LNCaP clone FGC (cell line): ENCODE data around the gene CDC25C.

ENCODE experiments used
- DNase-seq: peaks from one replicate; pipeline ENCODE4 v3.0.0-alpha.2; 2011; ENCODE audit warnings: low read depth
- H3K4me3 ChIP-seq: 2 replicates; pipeline ENCODE4 v1.5.1; 2011; ENCODE audit warnings: mild to moderate bottlenecking, low read depth, low read length, control low read depth
- TF ChIP-seq, protein P1 (sequence below): IDR thresholded peaks from 2 replicates; pipeline ENCODE4 v1.5.1; 2012; ENCODE audit warnings: mild to moderate bottlenecking; ENCODE audit not compliant: control insufficient read depth, insufficient read depth; ENCODE audit errors: extremely low read depth

CDC25C gene

DNA sequence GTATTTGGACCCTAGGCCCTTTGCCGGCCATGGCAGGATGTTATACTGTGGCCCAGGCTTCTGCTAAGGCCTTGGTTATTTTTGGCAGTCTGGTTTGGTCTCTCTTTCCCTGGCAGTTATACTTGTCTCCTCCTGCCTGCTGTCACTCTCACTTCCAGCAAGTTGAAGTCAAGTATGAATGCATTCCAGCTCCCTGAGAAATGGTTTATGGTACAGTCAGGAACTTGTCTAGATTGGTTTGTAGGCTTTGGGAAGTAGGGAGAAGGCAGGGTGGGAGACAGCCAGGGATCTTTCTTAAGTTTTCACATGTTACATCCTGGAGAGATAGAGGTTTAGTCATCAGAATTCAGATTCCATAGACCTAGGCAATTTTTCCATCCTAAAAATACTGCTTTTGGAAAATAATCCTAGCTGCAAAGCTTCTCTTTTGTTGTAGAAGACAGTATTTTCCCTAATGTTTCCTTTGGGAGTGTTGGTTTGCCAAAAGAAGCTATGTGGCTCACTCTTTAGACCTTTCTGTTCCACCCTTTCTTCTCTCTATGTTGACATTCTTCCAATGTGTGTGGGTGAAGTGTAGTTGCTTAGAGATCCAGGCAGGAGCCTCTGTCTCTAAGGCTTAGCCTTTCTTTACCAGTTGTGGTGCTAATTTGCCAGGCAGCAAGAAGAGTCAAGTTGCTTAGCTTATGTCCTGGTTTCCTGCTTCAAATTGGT is 18.4 kb upstream of the CDC25C start:
- DNase-seq: no peak
- TF ChIP-seq, protein P1, sequence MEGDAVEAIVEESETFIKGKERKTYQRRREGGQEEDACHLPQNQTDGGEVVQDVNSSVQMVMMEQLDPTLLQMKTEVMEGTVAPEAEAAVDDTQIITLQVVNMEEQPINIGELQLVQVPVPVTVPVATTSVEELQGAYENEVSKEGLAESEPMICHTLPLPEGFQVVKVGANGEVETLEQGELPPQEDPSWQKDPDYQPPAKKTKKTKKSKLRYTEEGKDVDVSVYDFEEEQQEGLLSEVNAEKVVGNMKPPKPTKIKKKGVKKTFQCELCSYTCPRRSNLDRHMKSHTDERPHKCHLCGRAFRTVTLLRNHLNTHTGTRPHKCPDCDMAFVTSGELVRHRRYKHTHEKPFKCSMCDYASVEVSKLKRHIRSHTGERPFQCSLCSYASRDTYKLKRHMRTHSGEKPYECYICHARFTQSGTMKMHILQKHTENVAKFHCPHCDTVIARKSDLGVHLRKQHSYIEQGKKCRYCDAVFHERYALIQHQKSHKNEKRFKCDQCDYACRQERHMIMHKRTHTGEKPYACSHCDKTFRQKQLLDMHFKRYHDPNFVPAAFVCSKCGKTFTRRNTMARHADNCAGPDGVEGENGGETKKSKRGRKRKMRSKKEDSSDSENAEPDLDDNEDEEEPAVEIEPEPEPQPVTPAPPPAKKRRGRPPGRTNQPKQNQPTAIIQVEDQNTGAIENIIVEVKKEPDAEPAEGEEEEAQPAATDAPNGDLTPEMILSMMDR: no peak
- H3K4me3 ChIP-seq: no peak overlapping the region

GRCh38 chr5:138346889-138347288 is 15.3 kb upstream of the CDC25C start:
- no peak overlapping the region for H3K4me3 ChIP-seq
- TF ChIP-seq, protein P1: no peak
- no peak for DNase-seq

DNA sequence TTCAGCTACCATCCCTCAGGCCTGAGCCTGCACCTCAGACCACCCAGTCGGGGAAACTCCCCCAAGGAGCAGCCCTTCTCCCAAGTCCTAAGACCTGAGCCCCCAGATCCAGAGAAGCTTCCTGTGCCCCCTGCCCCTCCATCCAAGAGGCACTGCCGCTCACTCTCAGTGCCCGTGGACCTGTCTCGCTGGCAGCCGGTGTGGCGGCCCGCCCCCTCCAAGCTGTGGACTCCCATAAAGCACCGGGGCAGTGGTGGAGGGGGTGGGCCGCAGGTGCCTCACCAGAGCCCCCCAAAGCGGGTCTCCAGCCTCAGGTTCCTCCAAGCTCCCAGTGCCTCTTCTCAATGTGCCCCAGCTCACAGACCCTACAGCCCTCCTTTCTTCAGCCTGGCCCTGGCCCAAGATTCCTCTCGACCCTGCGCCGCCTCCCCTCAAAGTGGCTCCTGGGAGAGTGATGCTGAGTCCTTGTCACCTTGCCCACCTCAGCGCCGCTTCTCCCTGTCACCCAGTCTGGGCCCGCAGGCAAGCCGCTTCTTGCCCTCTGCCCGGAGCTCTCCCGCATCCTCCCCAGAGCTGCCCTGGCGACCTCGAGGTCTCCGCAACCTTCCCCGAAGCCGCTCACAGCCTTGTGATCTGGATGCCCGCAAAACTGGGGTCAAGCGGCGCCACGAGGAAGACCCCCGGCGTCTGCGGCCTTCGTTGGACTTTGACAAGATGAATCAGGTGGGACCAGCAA is 13.5 kb upstream of the CDC25C start:
- TF ChIP-seq, protein P1: no peak
- no peak overlapping the region for H3K4me3 ChIP-seq
- no peak for DNase-seq

DNA sequence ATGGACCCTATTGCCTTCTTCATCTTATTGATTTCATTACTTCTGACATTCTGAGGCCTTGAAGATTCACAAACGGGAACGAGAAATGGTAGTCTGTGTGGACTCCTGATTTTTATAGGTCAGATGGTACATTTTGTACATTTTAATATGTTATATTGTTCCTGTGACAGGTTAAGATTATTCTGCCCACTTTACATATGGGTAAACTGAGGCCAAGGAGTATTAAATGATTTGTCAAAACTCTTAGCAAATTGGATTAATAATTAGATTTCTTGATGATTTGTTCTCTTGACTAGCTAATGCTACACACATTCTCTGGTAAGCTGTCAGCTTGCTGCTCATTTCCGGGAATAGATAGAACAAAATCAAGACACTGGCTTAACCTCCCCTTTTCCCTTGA is 8.4 kb upstream of the CDC25C start:
- TF ChIP-seq, protein P1: no peak
- peak overlapping the region; percentile 76 for H3K4me3 ChIP-seq
- no peak for DNase-seq

DNA sequence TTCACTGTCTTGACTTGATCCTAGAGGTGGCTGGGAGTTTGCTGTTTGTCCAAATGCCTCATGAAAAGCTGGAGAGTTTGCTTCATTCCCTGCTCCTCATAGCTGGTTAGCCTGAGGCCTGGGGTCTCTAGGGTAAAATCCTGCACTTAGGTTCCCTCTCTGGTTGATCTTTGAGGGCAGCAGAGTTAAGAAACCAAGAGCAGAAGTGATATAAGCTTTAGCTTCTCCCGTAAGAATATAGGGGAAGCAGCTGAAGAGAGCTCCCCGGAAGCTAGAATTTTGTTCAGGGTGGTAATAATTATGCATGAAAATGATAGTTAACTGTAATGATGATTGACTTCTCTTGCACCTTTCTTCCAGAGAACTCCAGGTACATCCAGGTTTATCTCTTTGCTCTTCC is 7.9 kb upstream of the CDC25C start:
- TF ChIP-seq, protein P1: no peak
- no peak for DNase-seq
- peak overlapping the region; percentile 76 for H3K4me3 ChIP-seq

DNA sequence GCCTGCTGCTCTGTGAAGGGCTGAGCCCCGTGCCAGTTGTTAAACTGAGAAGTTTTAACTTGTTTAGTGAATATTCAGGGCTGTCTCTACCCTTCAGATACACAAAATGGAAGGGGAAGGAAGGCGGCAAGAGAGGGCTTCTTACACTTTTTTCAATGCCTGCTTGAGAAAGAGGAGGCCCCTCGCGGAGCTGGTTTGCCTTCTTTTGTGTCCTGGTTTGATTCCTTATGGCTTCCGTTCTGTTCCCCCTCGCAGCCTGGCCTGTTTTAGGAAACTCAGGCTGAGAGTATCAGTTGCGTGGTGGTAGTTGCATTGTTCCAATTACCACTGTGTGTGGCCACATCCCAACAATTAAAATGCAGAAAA is 7.5 kb upstream of the CDC25C start:
- TF ChIP-seq, protein P1: no peak
- peak overlapping the region; percentile 76 for H3K4me3 ChIP-seq
- DNase-seq: no peak
